Esophagus muscularis mucosa (tissue), 4 donors: ENCODE data around the gene RGMA.
"Not testable (repeated sequence)": the region's sequence is repeated elsewhere in the genome, so short reads cannot be mapped to it uniquely, and the experiment has no call there.

Experiments
- CTCF ChIP-seq, 3 experiments: fragments of 200-600 bp in 2 of 3; fragments of 450-650 bp in 1 of 3; sonication (generic) in 2 of 3; IDR thresholded peaks; one replicate each; pipeline ENCODE4 v1.5.1; 2017 to 2019; ENCODE audit warnings: antibody characterized with exemption in 3 of 3, mild to moderate bottlenecking in 2 of 3, moderate library complexity in 1 of 3
- EP300 ChIP-seq: sonication (generic); formaldehyde crosslinking; IDR thresholded peaks from one replicate; pipeline ENCODE4 v1.6.1; 2017; ENCODE audit warnings: antibody characterized with exemption
- POLR2A ChIP-seq: fragments of 450-650 bp; IDR thresholded peaks from one replicate; pipeline ENCODE4 v1.6.1; 2017; ENCODE audit warnings: antibody characterized with exemption, moderate library complexity, mild to moderate bottlenecking, low read depth
- POLR2AphosphoS5 ChIP-seq, 2 donors: sonication (generic); formaldehyde crosslinking; IDR thresholded peaks; one replicate each; pipeline ENCODE4 v1.6.1; 2017; ENCODE audit warnings: antibody characterized with exemption in 2 of 2

- TF ChIP-seq CTCF (IDR thresholded peaks at IDR 0.05); POLR2AphosphoS5 (IDR thresholded peaks at IDR 0.05); POLR2A; EP300: not testable (repeated sequence)
Observed at GRCh38 chr15:93032515-93033206, 56.4 kb downstream of the RGMA start.
